HepG2 (cell line): ENCODE results near the gene SLC4A7. TPM values are rescaled to one million over a fixed set of nuclear protein-coding genes. Genes with fewer than 3 reads are reported as not detected.

Experiments used
- DR1 ChIP-seq: sonication (generic); formaldehyde crosslinking; IDR thresholded peaks from 2 replicates; pipeline ENCODE4 v1.8.0; 2021; ENCODE audit warnings: mild to moderate bottlenecking, missing genetic modification reagents, inconsistent platforms
- GFI1 ChIP-seq: sonication (generic); formaldehyde crosslinking; IDR thresholded peaks from 2 replicates; pipeline ENCODE4 v1.5.0; 2020; ENCODE audit warnings: missing genetic modification reagents, mild to moderate bottlenecking, borderline replicate concordance
- NFYC ChIP-seq: IDR thresholded peaks from 2 replicates; pipeline ENCODE4 v1.6.1; 2016; ENCODE audit warnings: missing genetic modification reagents, missing compliant biosample characterization
- NRL ChIP-seq: sonication (generic); formaldehyde crosslinking; IDR thresholded peaks from 2 replicates; pipeline ENCODE4 v1.5.0; 2020; ENCODE audit warnings: missing genetic modification reagents, mild to moderate bottlenecking, moderate library complexity, borderline replicate concordance
- PRDM10 ChIP-seq: sonication (generic); formaldehyde crosslinking; IDR thresholded peaks from 2 replicates; pipeline ENCODE4 v1.4.0; 2020; ENCODE audit warnings: low read depth, missing genetic modification reagents
- RARA ChIP-seq: IDR thresholded peaks from 2 replicates; pipeline ENCODE4 v1.6.1; 2016; ENCODE audit warnings: missing genetic modification reagents, missing compliant biosample characterization
- SMAD3 ChIP-seq: sonication (generic); formaldehyde crosslinking; IDR thresholded peaks from 2 replicates; pipeline ENCODE4 v1.4.0; 2020; ENCODE audit warnings: missing genetic modification reagents
- WIZ ChIP-seq: sonication (generic); formaldehyde crosslinking; IDR thresholded peaks from 2 replicates; pipeline ENCODE4 v1.5.1; 2020; ENCODE audit warnings: mild to moderate bottlenecking, missing genetic modification reagents
- ZHX1 ChIP-seq: sonication (generic); formaldehyde crosslinking; IDR thresholded peaks from 2 replicates; pipeline ENCODE4 v1.8.1; 2022; ENCODE audit warnings: low read depth, mild to moderate bottlenecking, missing genetic modification reagents
- ZNF12 ChIP-seq: sonication (generic); formaldehyde crosslinking; IDR thresholded peaks from 2 replicates; pipeline ENCODE4 v1.5.0; 2020; ENCODE audit warnings: missing genetic modification reagents
- ZNF121 ChIP-seq: sonication (generic); formaldehyde crosslinking; IDR thresholded peaks from 2 replicates; pipeline ENCODE4 v1.5.0; 2020; ENCODE audit warnings: mild to moderate bottlenecking, missing genetic modification reagents
- ZNF589 ChIP-seq: sonication (generic); formaldehyde crosslinking; conservative IDR thresholded peaks from 2 replicates; pipeline ENCODE4 v1.8.0; 2022; ENCODE audit warnings: mild to moderate bottlenecking, moderate library complexity, missing genetic modification reagents
- ZNF878 ChIP-seq: sonication (generic); formaldehyde crosslinking; IDR thresholded peaks from 2 replicates; pipeline ENCODE4 v1.8.1; 2023; ENCODE audit warnings: mild to moderate bottlenecking, missing genetic modification reagents, moderate library complexity
- polyA plus RNA-seq, 8 experiments: library from polyadenylated mRNA; depleted of rRNA in 3 of 8; stranded (reverse) in 7 of 8; unstranded in 1 of 8; fragments of >200 nt; fragmentation: Illumina TruSeq in 4 of 8; extraction: Trizol in 4 of 8; gene quantifications; 2 replicates each; pipeline versions ENCODE4 v1.2.1 to v1.2.3, GENCODE V29; 2011 to 2016; ENCODE audit warnings: low read depth in 4 of 8, missing spikeins in 1 of 8, mixed read lengths in 1 of 8; ENCODE audit not compliant: insufficient read depth in 1 of 8
- total RNA-seq, 5 experiments: library from RNA; depleted of rRNA; stranded (reverse); fragments of >200 nt; fragmentation: Illumina TruSeq; extraction: Trizol; gene quantifications; 2 replicates each; pipeline ENCODE4 v1.2.3, GENCODE V29; 2016; ENCODE audit warnings: low read depth in 1 of 5
- TF ChIP-seq, protein P1 (sequence below): sonication (generic); formaldehyde crosslinking; IDR thresholded peaks from 2 replicates; pipeline ENCODE4 v1.8.0; 2022; ENCODE audit warnings: mild to moderate bottlenecking, missing genetic modification reagents, borderline replicate concordance
- TF ChIP-seq, protein P2 (sequence below): sonication (generic); formaldehyde crosslinking; IDR thresholded peaks from 2 replicates; pipeline ENCODE4 v1.5.1; 2020; ENCODE audit warnings: mild to moderate bottlenecking, missing genetic modification reagents

Gene SLC4A7
- total and polyA plus RNA-seq, 2 of the 13 experiments (the other 11 are each of a cell fraction or from before 2014, with no cell fraction given), result 16.4 to 43.8 TPM

DNA sequence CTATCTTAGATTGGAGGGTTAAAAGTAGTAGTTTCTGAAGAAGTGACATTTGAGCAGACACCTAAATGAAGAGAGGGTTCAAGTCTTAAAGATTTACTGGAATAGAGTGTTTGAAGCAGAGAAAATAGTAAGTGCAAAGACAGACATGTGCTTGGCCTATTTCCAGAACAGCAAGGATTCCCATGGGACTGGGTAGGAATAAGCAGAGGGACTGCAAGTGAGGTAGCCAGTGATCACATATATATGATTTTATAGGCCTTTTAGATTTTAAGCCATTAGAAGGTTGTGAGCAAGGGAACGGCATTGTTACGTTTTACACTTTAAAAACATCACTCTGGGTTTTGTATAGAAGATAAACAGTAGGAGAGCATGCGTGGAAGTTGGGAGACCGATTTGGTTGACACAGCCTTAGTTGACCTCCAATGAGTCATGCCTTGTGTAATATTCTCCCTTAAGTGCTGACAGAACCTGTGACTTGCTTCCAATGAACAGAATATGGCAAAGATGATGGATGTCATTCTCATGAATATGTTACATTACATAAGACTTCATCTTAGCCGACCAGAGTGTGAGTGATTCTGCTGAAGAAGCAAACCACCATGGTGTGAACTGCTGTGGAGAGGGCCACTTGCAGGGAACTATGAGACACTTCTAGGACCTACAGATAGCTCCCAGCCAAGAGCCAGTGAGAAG lies 37.1 kb upstream of the SLC4A7 start (continued):
- TF ChIP-seq NFYC (CRISPR knock-in tag) (no peak), ZNF12 (CRISPR knock-in tag) (peak; percentile 41; the same call in 1 of the 2 replicates), GFI1 (CRISPR knock-in tag) (no peak), RARA (peak; percentile 85), NRL (CRISPR knock-in tag) (no peak), DR1 (CRISPR knock-in tag) (no peak), WIZ (CRISPR knock-in tag) (no peak), ZNF589 (CRISPR knock-in tag) (no peak), SMAD3 (no peak), ZHX1 (CRISPR knock-in tag) (no peak), ZNF121 (CRISPR knock-in tag) (no peak), PRDM10 (0 out of 2 replicates have a peak, but pooled peaks have one; percentile 15), ZNF878 (peak; percentile 37; the same call in 1 of the 2 replicates)
- TF ChIP-seq, protein P1, sequence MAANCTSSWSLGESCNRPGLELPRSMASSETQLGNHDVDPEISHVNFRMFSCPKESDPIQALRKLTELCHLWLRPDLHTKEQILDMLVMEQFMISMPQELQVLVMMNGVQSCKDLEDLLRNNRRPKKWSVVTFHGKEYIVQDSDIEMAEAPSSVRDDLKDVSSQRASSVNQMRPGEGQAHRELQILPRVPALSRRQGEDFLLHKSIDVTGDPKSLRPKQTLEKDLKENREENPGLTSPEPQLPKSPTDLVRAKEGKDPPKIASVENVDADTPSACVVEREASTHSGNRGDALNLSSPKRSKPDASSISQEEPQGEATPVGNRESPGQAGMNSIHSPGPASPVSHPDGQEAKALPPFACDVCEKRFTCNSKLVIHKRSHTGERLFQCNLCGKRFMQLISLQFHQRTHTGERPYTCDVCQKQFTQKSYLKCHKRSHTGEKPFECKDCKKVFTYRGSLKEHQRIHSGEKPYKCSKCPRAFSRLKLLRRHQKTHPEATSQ (CRISPR knock-in tag), result no peak
- TF ChIP-seq, protein P2, sequence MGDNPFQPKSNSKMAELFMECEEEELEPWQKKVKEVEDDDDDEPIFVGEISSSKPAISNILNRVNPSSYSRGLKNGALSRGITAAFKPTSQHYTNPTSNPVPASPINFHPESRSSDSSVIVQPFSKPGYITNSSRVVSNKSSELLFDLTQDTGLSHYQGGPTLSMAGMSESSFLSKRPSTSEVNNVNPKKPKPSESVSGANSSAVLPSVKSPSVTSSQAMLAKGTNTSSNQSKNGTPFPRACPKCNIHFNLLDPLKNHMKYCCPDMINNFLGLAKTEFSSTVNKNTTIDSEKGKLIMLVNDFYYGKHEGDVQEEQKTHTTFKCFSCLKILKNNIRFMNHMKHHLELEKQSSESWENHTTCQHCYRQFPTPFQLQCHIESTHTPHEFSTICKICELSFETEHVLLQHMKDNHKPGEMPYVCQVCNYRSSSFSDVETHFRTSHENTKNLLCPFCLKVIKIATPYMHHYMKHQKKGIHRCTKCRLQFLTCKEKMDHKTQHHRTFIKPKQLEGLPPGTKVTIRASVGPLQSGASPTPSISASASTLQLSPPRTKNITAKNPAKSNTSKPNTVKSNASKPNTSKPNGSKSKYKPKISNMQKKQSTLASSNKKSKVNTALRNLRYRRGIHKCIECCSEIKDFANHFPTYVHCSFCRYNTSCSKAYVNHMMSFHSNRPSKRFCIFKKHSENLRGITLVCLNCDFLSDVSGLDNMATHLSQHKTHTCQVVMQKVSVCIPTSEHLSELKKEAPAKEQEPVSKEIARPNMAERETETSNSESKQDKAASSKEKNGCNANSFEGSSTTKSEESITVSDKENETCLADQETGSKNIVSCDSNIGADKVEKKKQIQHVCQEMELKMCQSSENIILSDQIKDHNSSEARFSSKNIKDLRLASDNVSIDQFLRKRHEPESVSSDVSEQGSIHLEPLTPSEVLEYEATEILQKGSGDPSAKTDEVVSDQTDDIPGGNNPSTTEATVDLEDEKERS (CRISPR knock-in tag), result no peak
